Measurements from ENCODE around the gene OBSL1.
A peak's percentile ranks its signal among the peaks of the same experiment; 100 is the strongest.

Gene OBSL1

DNA sequence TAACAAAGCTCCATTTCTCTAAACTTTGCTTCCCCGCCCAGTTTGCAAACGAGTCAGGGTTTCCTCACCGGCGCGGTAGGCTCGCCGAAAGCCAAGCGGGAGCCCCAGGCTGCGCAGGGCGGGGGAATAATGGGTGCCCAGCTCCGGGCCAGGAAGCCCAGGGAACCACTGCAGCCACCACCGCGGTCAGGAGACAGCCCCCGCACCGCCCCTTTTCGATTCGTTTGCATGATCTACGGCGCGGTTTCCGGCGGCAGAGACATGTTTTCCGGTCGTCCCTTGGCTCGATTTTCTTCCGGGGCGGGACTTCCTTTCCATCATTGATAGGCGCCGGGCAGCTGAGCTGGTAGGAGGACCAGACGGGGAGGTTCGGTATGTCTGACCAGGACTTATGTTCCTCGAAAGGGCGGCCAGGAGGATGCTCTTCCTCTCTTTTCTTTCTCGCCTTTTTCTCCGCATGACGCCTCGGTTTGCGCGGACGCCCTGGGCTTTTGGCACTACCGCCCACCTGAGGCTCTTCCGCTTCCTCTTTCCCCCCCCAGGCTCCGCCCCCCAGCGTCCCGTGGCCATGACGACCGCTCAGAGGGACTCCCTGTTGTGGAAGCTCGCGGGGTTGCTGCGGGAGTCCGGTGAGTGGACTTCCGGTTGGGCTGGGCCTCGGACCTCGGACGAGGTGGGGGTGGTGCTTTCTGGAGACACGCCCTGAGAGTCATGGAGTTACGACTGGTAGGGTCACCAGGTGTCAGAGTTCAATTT is 26.4 kb upstream of the OBSL1 start, which contains the start of gene STK11IP:
Gene STK11IP (plus strand): TSS at position 306 of the 756 bp plus-strand sequence. CDS start 263 bp downstream, at position 569.
- H3K4me3 ChIP-seq (ENCODE audit: low read depth in 1 of 5, low read length in 5 of 5): peak within 1 kb of the TSS; percentile 85 to 99 (median 99)
- peaks cover 3 to 32% (median 21%) of the 10 kb centered on the region in 5 donors for H3K4me1 ChIP-seq (ENCODE audit: control insufficient read depth in 5 of 5, insufficient read depth in 5 of 5, low read length in 5 of 5)
- H3K27me3 ChIP-seq (ENCODE audit: control insufficient read depth in 5 of 5, insufficient read depth in 4 of 5, low read length in 5 of 5): no peaks in the 10 kb centered on the region
- no peaks in the 10 kb centered on the region for H3K9me3 ChIP-seq (ENCODE audit: control insufficient read depth in 5 of 5, low read length in 5 of 5)
- H3K27ac ChIP-seq (ENCODE audit: low read depth, low read length): peak within 1 kb of the TSS; percentile 88
- H3K36me3 ChIP-seq (ENCODE audit: control insufficient read depth in 5 of 5, insufficient read depth in 5 of 5, low read length in 5 of 5): peaks cover 0 to 19% (median 17%) of the 10 kb centered on the region in 5 donors
- peak within 1 kb of the TSS; percentile 73 to 86 (median 78) for H3K9ac ChIP-seq (ENCODE audit: low read length in 5 of 5)

- peak overlapping the region; percentile 63 to 86 (median 73) for H3K9ac ChIP-seq (ENCODE audit: low read length in 5 of 5)
- H3K4me3 ChIP-seq (ENCODE audit: low read depth in 1 of 5, low read length in 5 of 5): peak overlapping the region; percentile 85 to 99 (median 96)
- peaks cover 3 to 32% (median 21%) of the 10 kb centered on the region in 5 donors for H3K4me1 ChIP-seq (ENCODE audit: control insufficient read depth in 5 of 5, insufficient read depth in 5 of 5, low read length in 5 of 5)
- peak overlapping the region; percentile 88 for H3K27ac ChIP-seq (ENCODE audit: low read depth, low read length)
- no peaks in the 10 kb centered on the region for H3K9me3 ChIP-seq (ENCODE audit: control insufficient read depth in 5 of 5, low read length in 5 of 5)
- no peaks in the 10 kb centered on the region for H3K27me3 ChIP-seq (ENCODE audit: control insufficient read depth in 5 of 5, insufficient read depth in 4 of 5, low read length in 5 of 5)
- peaks cover 0 to 12% (median 10%) of the 10 kb centered on the region in 5 donors for H3K36me3 ChIP-seq (ENCODE audit: control insufficient read depth in 5 of 5, insufficient read depth in 5 of 5, low read length in 5 of 5)
These were observed 25.7 kb upstream of the OBSL1 start for GRCh38 chr2:219596954-219597551.

GRCh38 chr2:219595256-219595655 is 23.9 kb upstream of the OBSL1 start:
- Histone ChIP-seq H3K27ac (ENCODE audit: low read depth, low read length) (no peak overlapping the region), H3K9me3 (ENCODE audit: control insufficient read depth in 5 of 5, low read length in 5 of 5) (no peaks in the 10 kb centered on the region), H3K27me3 (ENCODE audit: control insufficient read depth in 5 of 5, insufficient read depth in 4 of 5, low read length in 5 of 5) (peaks cover 0 to 6% (median 0%) of the 10 kb centered on the region in 5 donors), H3K4me3 (ENCODE audit: low read depth in 1 of 5, low read length in 5 of 5) (no peak overlapping the region), H3K36me3 (ENCODE audit: control insufficient read depth in 5 of 5, insufficient read depth in 5 of 5, low read length in 5 of 5) (no peaks in the 10 kb centered on the region), H3K4me1 (ENCODE audit: control insufficient read depth in 5 of 5, insufficient read depth in 5 of 5, low read length in 5 of 5) (peaks cover 3 to 32% (median 21%) of the 10 kb centered on the region in 5 donors), H3K9ac (ENCODE audit: low read length in 5 of 5) (no peak overlapping the region)

DNA sequence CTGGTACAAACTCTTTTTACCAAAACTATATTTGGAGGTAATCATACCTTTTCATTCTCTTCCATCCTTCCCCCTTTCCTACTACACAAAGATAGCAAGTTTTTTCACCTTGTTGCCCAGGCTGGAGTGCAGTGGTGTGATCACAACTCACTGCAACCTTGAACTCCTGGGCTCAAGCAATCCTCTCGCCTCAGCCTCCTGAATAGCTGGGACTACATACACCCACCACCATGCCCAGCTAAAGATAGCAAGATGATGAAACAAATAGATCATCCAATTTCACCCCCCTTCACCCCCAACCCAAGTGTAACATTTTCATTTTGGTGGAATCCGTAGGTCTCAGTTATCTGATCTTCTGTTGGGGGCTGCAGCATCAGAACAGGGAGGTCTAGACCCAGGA is 21.8 kb upstream of the OBSL1 start:
- Histone ChIP-seq H3K36me3 (ENCODE audit: control insufficient read depth in 5 of 5, insufficient read depth in 5 of 5, low read length in 5 of 5) (no peaks in the 10 kb centered on the region), H3K9ac (ENCODE audit: low read length in 5 of 5) (no peak overlapping the region), H3K27me3 (ENCODE audit: control insufficient read depth in 5 of 5, insufficient read depth in 4 of 5, low read length in 5 of 5) (peaks cover 0 to 6% (median 0%) of the 10 kb centered on the region in 5 donors), H3K9me3 (ENCODE audit: control insufficient read depth in 5 of 5, low read length in 5 of 5) (no peaks in the 10 kb centered on the region), H3K4me3 (ENCODE audit: low read depth in 1 of 5, low read length in 5 of 5) (no peak overlapping the region), H3K4me1 (ENCODE audit: control insufficient read depth in 5 of 5, insufficient read depth in 5 of 5, low read length in 5 of 5) (peaks cover 3 to 22% (median 14%) of the 10 kb centered on the region in 5 donors), H3K27ac (ENCODE audit: low read depth, low read length) (no peak overlapping the region)

DNA sequence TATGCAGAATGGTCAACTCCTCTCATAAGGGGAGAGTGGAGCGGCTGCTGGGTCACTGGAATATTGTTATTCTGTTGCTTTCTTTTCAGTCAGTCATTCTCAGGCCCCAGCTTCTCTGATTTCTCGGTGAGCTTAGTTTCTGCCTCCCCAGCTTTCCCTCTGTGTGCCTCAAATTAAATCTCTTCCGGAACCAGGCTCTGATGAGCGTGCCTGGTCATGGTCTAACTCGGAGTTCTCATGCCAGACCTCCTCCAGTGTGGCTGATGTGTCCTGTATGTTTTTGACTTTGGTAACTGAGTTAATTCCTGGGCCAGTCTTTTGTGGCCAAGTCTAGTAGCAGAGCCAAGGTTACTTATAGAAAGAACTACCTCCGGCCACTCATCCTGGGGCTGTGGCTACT is 21.4 kb upstream of the OBSL1 start:
- no peak overlapping the region for H3K9ac ChIP-seq (ENCODE audit: low read length in 5 of 5)
- H3K27ac ChIP-seq (ENCODE audit: low read depth, low read length): no peak overlapping the region
- H3K27me3 ChIP-seq (ENCODE audit: control insufficient read depth in 5 of 5, insufficient read depth in 4 of 5, low read length in 5 of 5): peaks cover 0 to 6% (median 0%) of the 10 kb centered on the region in 5 donors
- H3K36me3 ChIP-seq (ENCODE audit: control insufficient read depth in 5 of 5, insufficient read depth in 5 of 5, low read length in 5 of 5): no peaks in the 10 kb centered on the region
- H3K4me1 ChIP-seq (ENCODE audit: control insufficient read depth in 5 of 5, insufficient read depth in 5 of 5, low read length in 5 of 5): peaks cover 3 to 21% (median 11%) of the 10 kb centered on the region in 5 donors
- H3K4me3 ChIP-seq (ENCODE audit: low read depth in 1 of 5, low read length in 5 of 5): no peak overlapping the region
- no peaks in the 10 kb centered on the region for H3K9me3 ChIP-seq (ENCODE audit: control insufficient read depth in 5 of 5, low read length in 5 of 5)

GRCh38 chr2:219591091-219591490 is 19.8 kb upstream of the OBSL1 start:
- H3K4me3 ChIP-seq (ENCODE audit: low read depth in 1 of 5, low read length in 5 of 5): no peak overlapping the region
- no peaks in the 10 kb centered on the region for H3K36me3 ChIP-seq (ENCODE audit: control insufficient read depth in 5 of 5, insufficient read depth in 5 of 5, low read length in 5 of 5)
- H3K4me1 ChIP-seq (ENCODE audit: control insufficient read depth in 5 of 5, insufficient read depth in 5 of 5, low read length in 5 of 5): peaks cover 0 to 9% (median 0%) of the 10 kb centered on the region in 5 donors
- H3K9me3 ChIP-seq (ENCODE audit: control insufficient read depth in 5 of 5, low read length in 5 of 5): no peaks in the 10 kb centered on the region
- H3K27ac ChIP-seq (ENCODE audit: low read depth, low read length): no peak overlapping the region
- H3K27me3 ChIP-seq (ENCODE audit: control insufficient read depth in 5 of 5, insufficient read depth in 4 of 5, low read length in 5 of 5): peaks cover 0 to 6% (median 0%) of the 10 kb centered on the region in 5 donors
- no peak overlapping the region for H3K9ac ChIP-seq (ENCODE audit: low read length in 5 of 5)

DNA sequence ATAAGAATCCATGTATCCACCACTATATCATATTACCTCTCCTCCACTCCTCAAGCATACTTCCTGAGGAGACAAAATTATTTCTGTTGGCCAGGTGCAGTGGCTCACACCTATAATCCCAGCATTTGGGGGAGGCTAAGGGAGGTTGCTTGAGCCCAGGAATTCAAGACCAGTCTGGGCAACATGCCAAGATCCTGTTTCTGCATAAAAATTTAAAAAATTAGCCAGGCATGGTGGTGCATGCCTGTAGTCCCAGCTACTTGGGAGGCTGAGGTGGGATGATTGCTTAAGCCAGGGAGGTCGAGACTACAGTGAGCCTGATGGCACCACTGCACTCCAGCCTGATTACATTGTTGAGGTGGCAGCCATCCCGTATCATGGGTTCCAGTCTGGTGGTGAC is 10.0 kb upstream of the OBSL1 start:
- Histone ChIP-seq H3K27me3 (ENCODE audit: control insufficient read depth in 5 of 5, insufficient read depth in 4 of 5, low read length in 5 of 5) (peaks cover 0 to 15% (median 10%) of the 10 kb centered on the region in 5 donors), H3K9me3 (ENCODE audit: control insufficient read depth in 5 of 5, low read length in 5 of 5) (no peaks in the 10 kb centered on the region), H3K4me1 (ENCODE audit: control insufficient read depth in 5 of 5, insufficient read depth in 5 of 5, low read length in 5 of 5) (peaks cover 0 to 10% (median 5%) of the 10 kb centered on the region in 5 donors), H3K36me3 (ENCODE audit: control insufficient read depth in 5 of 5, insufficient read depth in 5 of 5, low read length in 5 of 5) (no peaks in the 10 kb centered on the region), H3K27ac (ENCODE audit: low read depth, low read length) (no peak overlapping the region), H3K4me3 (ENCODE audit: low read depth in 1 of 5, low read length in 5 of 5) (no peak overlapping the region), H3K9ac (ENCODE audit: low read length in 5 of 5) (no peak overlapping the region)

DNA sequence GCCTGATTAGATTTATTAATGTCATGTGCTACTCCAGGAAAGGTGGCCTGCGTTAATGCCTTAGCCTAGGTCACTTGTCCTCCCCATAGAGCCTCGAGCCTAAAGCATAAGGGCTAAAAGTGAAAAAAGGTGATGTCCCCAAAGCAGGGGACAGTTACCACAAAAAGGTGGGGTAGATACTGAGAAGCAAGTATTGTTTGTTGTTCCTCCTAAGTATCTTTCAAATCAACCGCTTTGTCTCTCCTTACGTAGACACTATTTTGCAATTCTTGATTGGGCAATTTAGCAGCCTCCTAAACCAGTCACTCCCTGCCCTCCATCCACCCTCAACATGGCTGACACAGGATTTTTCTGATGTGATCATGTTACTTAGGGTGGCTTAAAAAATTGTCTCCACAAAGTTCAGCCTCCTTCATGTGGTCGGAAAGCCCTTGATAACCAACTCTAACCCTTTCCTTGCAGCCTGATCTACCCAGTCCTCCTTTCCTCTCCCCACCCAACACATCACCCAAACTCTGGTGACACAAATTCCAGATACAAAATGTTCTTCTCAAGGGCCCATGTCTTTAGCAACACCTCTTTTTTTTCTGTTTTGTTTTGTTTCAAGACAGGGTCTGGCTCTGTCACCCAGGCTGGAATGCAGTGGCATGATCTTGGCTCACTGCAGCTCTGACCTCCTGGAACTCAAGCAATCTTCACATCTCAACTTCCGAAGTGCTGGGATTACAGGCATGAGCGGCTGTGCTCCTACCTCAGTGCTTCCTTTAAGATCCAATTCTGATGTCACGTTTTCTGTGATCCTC is 7.7 kb upstream of the OBSL1 start:
- Histone ChIP-seq H3K4me3 (ENCODE audit: low read depth in 1 of 5, low read length in 5 of 5) (no peak overlapping the region), H3K27ac (ENCODE audit: low read depth, low read length) (no peak overlapping the region), H3K36me3 (ENCODE audit: control insufficient read depth in 5 of 5, insufficient read depth in 5 of 5, low read length in 5 of 5) (no peaks in the 10 kb centered on the region), H3K9ac (ENCODE audit: low read length in 5 of 5) (no peak overlapping the region), H3K27me3 (ENCODE audit: control insufficient read depth in 5 of 5, insufficient read depth in 4 of 5, low read length in 5 of 5) (peaks cover 2 to 24% (median 22%) of the 10 kb centered on the region in 5 donors), H3K4me1 (ENCODE audit: control insufficient read depth in 5 of 5, insufficient read depth in 5 of 5, low read length in 5 of 5) (peaks cover 0 to 10% (median 5%) of the 10 kb centered on the region in 5 donors), H3K9me3 (ENCODE audit: control insufficient read depth in 5 of 5, low read length in 5 of 5) (no peaks in the 10 kb centered on the region)

DNA sequence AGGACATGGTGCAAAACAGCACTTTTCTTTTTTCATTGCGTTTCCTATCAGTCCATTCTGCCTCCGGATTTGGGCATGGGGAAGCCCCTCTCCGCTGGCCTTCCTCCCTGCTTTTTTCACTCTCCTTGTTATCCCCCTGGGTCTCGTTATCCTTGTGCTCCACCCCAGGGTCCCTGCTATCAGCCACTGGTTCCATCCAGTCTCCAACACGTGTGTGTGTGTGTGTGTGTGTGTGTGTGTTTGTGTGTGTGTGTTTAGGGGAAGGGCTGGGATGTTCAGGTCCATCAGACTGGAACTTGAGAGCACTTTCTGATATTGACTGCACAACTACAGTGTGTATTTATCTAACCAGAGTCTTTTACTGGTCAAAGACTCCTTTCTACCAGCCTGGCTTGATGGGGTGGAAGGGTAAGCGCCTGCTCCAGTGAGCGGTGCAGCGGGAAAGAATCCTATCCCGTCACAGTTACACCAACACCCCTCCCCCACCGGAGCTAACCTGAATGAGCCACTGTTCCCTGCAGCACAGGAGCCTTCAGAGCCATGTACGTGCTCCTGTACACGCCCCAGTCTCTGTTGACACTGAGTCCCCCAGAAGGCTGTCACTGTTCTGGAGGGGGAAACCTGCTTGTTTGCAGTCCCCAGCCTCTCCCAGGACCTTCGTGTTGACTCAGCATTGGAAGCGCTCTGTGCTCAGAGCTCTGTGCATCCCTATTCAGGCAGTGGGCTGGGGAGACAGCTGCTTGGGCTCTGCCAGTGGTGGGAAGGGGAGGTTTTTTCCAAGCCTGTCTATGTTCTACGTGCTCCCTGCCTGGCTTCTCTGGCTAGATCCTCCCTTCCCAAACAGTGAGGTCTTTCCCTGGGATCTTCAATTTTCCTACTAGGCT is 5.4 kb upstream of the OBSL1 start:
- Histone ChIP-seq H3K4me3 (ENCODE audit: low read depth in 1 of 5, low read length in 5 of 5) (no peak overlapping the region), H3K36me3 (ENCODE audit: control insufficient read depth in 5 of 5, insufficient read depth in 5 of 5, low read length in 5 of 5) (no peaks in the 10 kb centered on the region), H3K27me3 (ENCODE audit: control insufficient read depth in 5 of 5, insufficient read depth in 4 of 5, low read length in 5 of 5) (peaks cover 2 to 24% (median 22%) of the 10 kb centered on the region in 5 donors), H3K27ac (ENCODE audit: low read depth, low read length) (no peak overlapping the region), H3K9ac (ENCODE audit: low read length in 5 of 5) (no peak overlapping the region), H3K4me1 (ENCODE audit: control insufficient read depth in 5 of 5, insufficient read depth in 5 of 5, low read length in 5 of 5) (peaks cover 0 to 12% (median 7%) of the 10 kb centered on the region in 5 donors), H3K9me3 (ENCODE audit: control insufficient read depth in 5 of 5, low read length in 5 of 5) (no peaks in the 10 kb centered on the region)

Measured in subcutaneous abdominal adipose tissue (tissue), 5 donors.